H9 (cell line): ENCODE measurements around the gene GPR25. TPM values are rescaled to one million over a fixed set of nuclear protein-coding genes. Genes with fewer than 3 reads are reported as not detected.

Experiments
- DNase-seq: peaks from one replicate; pipeline ENCODE4 v3.0.0-alpha.2; 2017
- H2AFZ ChIP-seq: one replicate; pipeline ENCODE4 v1.6.1; 2013; ENCODE audit warnings: mild to moderate bottlenecking, low read length, control low read depth, moderate library complexity
- H2AK5ac ChIP-seq: 2 replicates; pipeline ENCODE4 v1.6.1; 2013; ENCODE audit warnings: low read length, control low read depth, mixed read lengths; ENCODE audit not compliant: insufficient read length
- H2BK120ac ChIP-seq: one replicate; pipeline ENCODE4 v1.6.1; 2013; ENCODE audit warnings: low read depth, mild to moderate bottlenecking, low read length, control low read depth, inconsistent platforms; ENCODE audit not compliant: poor library complexity, severe bottlenecking
- H2BK12ac ChIP-seq: 2 replicates; pipeline ENCODE4 v1.6.1; 2013; ENCODE audit warnings: low read length, control low read depth, mixed read lengths, low read depth; ENCODE audit not compliant: insufficient read length
- H2BK15ac ChIP-seq: 2 replicates; pipeline ENCODE4 v1.6.1; 2013; ENCODE audit warnings: low read depth, low read length, control low read depth
- H2BK20ac ChIP-seq: one replicate; pipeline ENCODE4 v1.6.1; 2013; ENCODE audit warnings: low read depth, mild to moderate bottlenecking, low read length, control low read depth, inconsistent platforms; ENCODE audit not compliant: poor library complexity, severe bottlenecking
- H2BK5ac ChIP-seq: 2 replicates; pipeline ENCODE4 v1.6.1; 2013; ENCODE audit warnings: low read length, control low read depth, mixed read lengths; ENCODE audit not compliant: insufficient read length
- H3K14ac ChIP-seq: 2 replicates; pipeline ENCODE4 v1.6.1; 2013; ENCODE audit warnings: low read length, control low read depth; ENCODE audit not compliant: insufficient read depth
- H3K18ac ChIP-seq: 2 replicates; pipeline ENCODE4 v1.6.1; 2013; ENCODE audit warnings: low read depth, mild to moderate bottlenecking, mixed read lengths, low read length, control low read depth; ENCODE audit not compliant: insufficient read length
- H3K23ac ChIP-seq: 2 replicates; pipeline ENCODE4 v1.6.1; 2013; ENCODE audit warnings: low read length, control low read depth, mixed read lengths, low read depth; ENCODE audit not compliant: insufficient read length
- H3K23me2 ChIP-seq: 2 replicates; pipeline ENCODE4 v1.6.1; 2013; ENCODE audit warnings: low read depth, mild to moderate bottlenecking, mixed read lengths, low read length, control low read depth; ENCODE audit not compliant: insufficient read length, poor library complexity, severe bottlenecking
- H3K27ac ChIP-seq: 2 replicates; pipeline ENCODE4 v1.5.1; 2013; ENCODE audit warnings: low read length, control low read depth, mixed read lengths, low read depth; ENCODE audit not compliant: insufficient read length
- H3K27me3 ChIP-seq: 2 replicates; pipeline ENCODE4 v1.6.1; 2013; ENCODE audit warnings: low read length, control low read depth, inconsistent platforms; ENCODE audit not compliant: insufficient read depth
- H3K4ac ChIP-seq: 2 replicates; pipeline ENCODE4 v1.6.1; 2013; ENCODE audit warnings: low read depth, mild to moderate bottlenecking, control low read depth, inconsistent platforms, low read length, moderate library complexity
- H3K4me1 ChIP-seq: 2 replicates; pipeline ENCODE4 v1.6.1; 2013; ENCODE audit warnings: low read length, control low read depth, inconsistent platforms; ENCODE audit not compliant: insufficient read depth
- H3K4me2 ChIP-seq: 2 replicates; pipeline ENCODE4 v1.6.1; 2013; ENCODE audit warnings: low read length, control low read depth, mixed read lengths; ENCODE audit not compliant: insufficient read length, insufficient read depth
- H3K56ac ChIP-seq: 2 replicates; pipeline ENCODE4 v1.6.1; 2013; ENCODE audit warnings: low read depth, mild to moderate bottlenecking, mixed read lengths, low read length, control low read depth; ENCODE audit not compliant: insufficient read length
- H3K79me1 ChIP-seq: 2 replicates; pipeline ENCODE4 v1.6.1; 2013; ENCODE audit warnings: low read depth, mild to moderate bottlenecking, moderate library complexity, low read length, control low read depth, inconsistent platforms; ENCODE audit not compliant: insufficient read depth, poor library complexity, severe bottlenecking
- H3K79me2 ChIP-seq: 2 replicates; pipeline ENCODE4 v1.6.1; 2013; ENCODE audit warnings: low read length, control low read depth, inconsistent platforms; ENCODE audit not compliant: insufficient read depth
- H3K9ac ChIP-seq: 2 replicates; pipeline ENCODE4 v1.6.1; 2013; ENCODE audit warnings: low read length, control low read depth, mixed read lengths; ENCODE audit not compliant: insufficient read length; ENCODE audit errors: extremely low read depth
- H3K9me3 ChIP-seq: one replicate; pipeline ENCODE4 v1.6.1; 2013; ENCODE audit warnings: low read depth, low read length, inconsistent platforms; ENCODE audit not compliant: control insufficient read depth
- H3T11ph ChIP-seq: one replicate; pipeline ENCODE4 v1.6.1; 2013; ENCODE audit warnings: mild to moderate bottlenecking, low read length, control low read depth, inconsistent platforms
- H4K20me1 ChIP-seq: one replicate; pipeline ENCODE4 v1.6.1; 2013; ENCODE audit not compliant: control insufficient read depth, insufficient read length, insufficient read depth
- H4K5ac ChIP-seq: 2 replicates; pipeline ENCODE4 v1.6.1; 2013; ENCODE audit warnings: low read depth, mild to moderate bottlenecking, mixed read lengths, low read length, control low read depth; ENCODE audit not compliant: insufficient read length
- H4K8ac ChIP-seq: replicated peaks from 2 replicates; pipeline ENCODE4 v1.6.1; 2013; ENCODE audit warnings: low read length, control low read depth, mixed read lengths, low read depth; ENCODE audit not compliant: insufficient read length
- H4K91ac ChIP-seq: 2 replicates; pipeline ENCODE4 v1.6.1; 2013; ENCODE audit warnings: low read depth, mild to moderate bottlenecking, moderate library complexity, mixed read lengths, low read length, control low read depth; ENCODE audit not compliant: insufficient read length
- H3K27ac Mint-ChIP-seq, 3 experiments: 2 replicates in 2 of 3; 3 replicates in 1 of 3; pipeline ENCODE4 v1.8.0; 2020 to 2021; ENCODE audit warnings: mixed read lengths in 3 of 3, mild to moderate bottlenecking in 1 of 3, moderate library complexity in 1 of 3
- H3K27me3 Mint-ChIP-seq: 2 replicates; pipeline ENCODE4 v1.8.0; 2021; ENCODE audit warnings: low read depth, mild to moderate bottlenecking, moderate library complexity, mixed read lengths
- H3K36me3 Mint-ChIP-seq, 3 experiments: 2 replicates in 2 of 3; 3 replicates in 1 of 3; pipeline ENCODE4 v1.8.0; 2020 to 2021; ENCODE audit warnings: low read depth in 3 of 3, mixed read lengths in 3 of 3; ENCODE audit not compliant: insufficient read depth in 1 of 3
- H3K4me1 Mint-ChIP-seq, 2 experiments: 2 replicates each; pipeline ENCODE4 v1.8.0; 2020; ENCODE audit warnings: mixed read lengths in 2 of 2
- H3K4me3 Mint-ChIP-seq, 2 experiments: 2 replicates in 1 of 2; 3 replicates in 1 of 2; pipeline ENCODE4 v1.8.0; 2020 to 2021; ENCODE audit warnings: mild to moderate bottlenecking in 2 of 2, mixed read lengths in 2 of 2, moderate library complexity in 1 of 2
- H3K9me3 Mint-ChIP-seq, 2 experiments: 2 replicates in 1 of 2; 3 replicates in 1 of 2; pipeline ENCODE4 v1.8.0; 2020; ENCODE audit warnings: mild to moderate bottlenecking in 2 of 2, mixed read lengths in 2 of 2, moderate library complexity in 1 of 2
- WGBS: extraction: QIAGEN DNeasy Blood & Tissue Kit; methylation state at CpG from one replicate; pipeline ENCODE4 v1.1.7; 2013; ENCODE audit warnings: missing lambda C conversion rate, low lambda C conversion rate, mixed read lengths; ENCODE audit not compliant: insufficient read length; ENCODE audit errors: extremely low coverage; 5-methylcytosine and 5-hydroxymethylcytosine counted together
- total RNA-seq: library from RNA; stranded (reverse); gene quantifications from 2 replicates; pipeline ENCODE4 v1.2.1, GENCODE V29; 2021
- TF ChIP-seq, protein P1 (sequence below): fragments of 200-600 bp; sonication (generic); conservative IDR thresholded peaks from 3 replicates; pipeline ENCODE4 v1.8.0; 2021; ENCODE audit warnings: antibody characterized with exemption, mild to moderate bottlenecking

GPR25 gene
- total RNA-seq, 1 experiment from 2014 or later, result not detected

DNA sequence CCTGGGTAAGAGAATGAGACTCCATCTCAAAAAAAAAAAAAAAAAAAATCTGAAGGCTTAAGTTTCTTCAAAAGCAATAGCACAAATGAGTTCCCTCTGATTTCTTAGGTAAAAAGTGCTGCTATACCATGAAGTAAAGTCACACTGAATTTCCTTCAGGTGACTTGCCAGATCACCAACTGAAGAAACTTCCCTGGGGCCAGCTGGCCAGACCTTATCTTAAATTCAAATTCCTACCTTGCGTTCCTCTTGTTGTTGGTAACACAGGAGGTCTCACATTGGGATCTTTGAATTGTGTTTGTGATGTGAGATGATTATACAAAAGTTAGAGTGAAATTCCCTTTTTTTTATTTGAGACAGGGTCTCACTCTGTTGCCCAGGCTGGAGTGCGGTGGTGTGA is 33.7 kb downstream of the GPR25 start:
- no peak overlapping the region for H3K27ac ChIP-seq
- H2BK12ac ChIP-seq, result no peak overlapping the region
- no peak overlapping the region for H2BK15ac ChIP-seq
- no peaks in the 10 kb centered on the region for H3K79me2 ChIP-seq
- H3K9me3 ChIP-seq, result no peaks in the 10 kb centered on the region
- H3K23ac ChIP-seq, result no peak overlapping the region
- no peak overlapping the region for H2BK5ac ChIP-seq
- H3K9ac ChIP-seq, result no peak overlapping the region
- H3K23me2 ChIP-seq, result no peaks in the 10 kb centered on the region
- Mint-ChIP-seq H3K4me3 (no peak overlapping the region), H3K27ac (peak overlapping the region in 1 of 3 experiments; percentile 28; a peak in 1 of 7 replicates), H3K27me3 (no peaks in the 10 kb centered on the region), H3K9me3 (no peaks in the 10 kb centered on the region), H3K4me1 (no peaks in the 10 kb centered on the region), H3K36me3 (peaks cover 35 to 70% (median 56%) of the 10 kb centered on the region in 3 experiments; a peak in 6 of 7 replicates)
- no peak overlapping the region for H3K4me2 ChIP-seq
- no peak overlapping the region for H3K4ac ChIP-seq
- H3K14ac ChIP-seq, result no peak overlapping the region
- no peak overlapping the region for H4K91ac ChIP-seq
- no peak overlapping the region for H4K5ac ChIP-seq
- no peak overlapping the region for H3K18ac ChIP-seq
- no peaks in the 10 kb centered on the region for H3K4me1 ChIP-seq
- DNase-seq, result no peak
- H4K20me1 ChIP-seq, result no peaks in the 10 kb centered on the region
- no peaks in the 10 kb centered on the region for H3K27me3 ChIP-seq
- H3K56ac ChIP-seq, result no peak overlapping the region
- no peaks in the 10 kb centered on the region for H3K79me1 ChIP-seq
- no peak overlapping the region for H4K8ac ChIP-seq
- no peak overlapping the region for H2AK5ac ChIP-seq
- TF ChIP-seq, protein P1, sequence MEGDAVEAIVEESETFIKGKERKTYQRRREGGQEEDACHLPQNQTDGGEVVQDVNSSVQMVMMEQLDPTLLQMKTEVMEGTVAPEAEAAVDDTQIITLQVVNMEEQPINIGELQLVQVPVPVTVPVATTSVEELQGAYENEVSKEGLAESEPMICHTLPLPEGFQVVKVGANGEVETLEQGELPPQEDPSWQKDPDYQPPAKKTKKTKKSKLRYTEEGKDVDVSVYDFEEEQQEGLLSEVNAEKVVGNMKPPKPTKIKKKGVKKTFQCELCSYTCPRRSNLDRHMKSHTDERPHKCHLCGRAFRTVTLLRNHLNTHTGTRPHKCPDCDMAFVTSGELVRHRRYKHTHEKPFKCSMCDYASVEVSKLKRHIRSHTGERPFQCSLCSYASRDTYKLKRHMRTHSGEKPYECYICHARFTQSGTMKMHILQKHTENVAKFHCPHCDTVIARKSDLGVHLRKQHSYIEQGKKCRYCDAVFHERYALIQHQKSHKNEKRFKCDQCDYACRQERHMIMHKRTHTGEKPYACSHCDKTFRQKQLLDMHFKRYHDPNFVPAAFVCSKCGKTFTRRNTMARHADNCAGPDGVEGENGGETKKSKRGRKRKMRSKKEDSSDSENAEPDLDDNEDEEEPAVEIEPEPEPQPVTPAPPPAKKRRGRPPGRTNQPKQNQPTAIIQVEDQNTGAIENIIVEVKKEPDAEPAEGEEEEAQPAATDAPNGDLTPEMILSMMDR, result no peak
- no peak overlapping the region for H2BK20ac ChIP-seq
- no peak overlapping the region for H2AFZ ChIP-seq
- WGBS, result no CpG with 5 or more reads among the region's 2 CpGs
- H3T11ph ChIP-seq, result no peak overlapping the region
- no peak overlapping the region for H2BK120ac ChIP-seq
